Bone marrow (tissue), 2 donors: ENCODE results near the gene EXOC3.
"Not testable (repeated sequence)": the region's sequence is repeated elsewhere in the genome, so short reads cannot be mapped to it uniquely, and the experiment has no call there.

Experiments
- DNase-seq, 2 donors: peaks; one replicate each; lab custom pipeline; 2025; lab: John Stamatoyannopoulos, UW

EXOC3 gene

DNA sequence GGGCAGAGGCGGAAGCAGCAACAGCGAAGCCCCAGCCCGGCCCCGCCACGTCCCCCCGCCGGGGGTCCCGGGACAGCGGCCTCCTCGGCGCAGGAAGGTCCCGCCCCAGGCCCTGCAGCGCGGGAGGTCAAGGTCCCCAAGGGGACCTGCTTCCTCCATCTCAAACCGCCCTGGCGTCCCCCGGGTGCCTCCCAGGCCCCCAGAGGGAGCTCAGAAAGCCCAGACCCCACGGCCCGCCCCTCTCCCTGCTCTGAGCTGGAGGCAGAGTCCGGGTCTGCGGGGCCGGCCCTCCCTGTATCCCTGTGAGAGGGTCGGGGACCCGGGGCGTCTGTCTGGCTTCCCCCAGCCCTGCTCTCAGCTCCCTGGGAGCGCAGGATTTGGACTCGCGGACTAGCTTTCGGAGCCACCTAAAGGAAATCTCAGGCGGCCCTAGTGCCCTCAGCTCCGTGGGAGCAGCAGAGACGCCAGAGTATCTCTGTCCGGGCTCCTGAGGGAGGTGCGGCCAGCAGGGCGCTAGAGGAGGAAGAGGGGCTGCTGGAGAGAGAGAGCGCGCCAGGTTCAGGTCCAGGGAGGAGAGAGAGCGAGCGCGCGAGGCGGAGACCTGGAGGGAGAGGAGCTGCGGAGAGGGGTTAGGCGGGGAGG lies 30.7 kb downstream of the EXOC3 start:
- DNase-seq: peak in 1 of 2 donors; percentile 37

DNA sequence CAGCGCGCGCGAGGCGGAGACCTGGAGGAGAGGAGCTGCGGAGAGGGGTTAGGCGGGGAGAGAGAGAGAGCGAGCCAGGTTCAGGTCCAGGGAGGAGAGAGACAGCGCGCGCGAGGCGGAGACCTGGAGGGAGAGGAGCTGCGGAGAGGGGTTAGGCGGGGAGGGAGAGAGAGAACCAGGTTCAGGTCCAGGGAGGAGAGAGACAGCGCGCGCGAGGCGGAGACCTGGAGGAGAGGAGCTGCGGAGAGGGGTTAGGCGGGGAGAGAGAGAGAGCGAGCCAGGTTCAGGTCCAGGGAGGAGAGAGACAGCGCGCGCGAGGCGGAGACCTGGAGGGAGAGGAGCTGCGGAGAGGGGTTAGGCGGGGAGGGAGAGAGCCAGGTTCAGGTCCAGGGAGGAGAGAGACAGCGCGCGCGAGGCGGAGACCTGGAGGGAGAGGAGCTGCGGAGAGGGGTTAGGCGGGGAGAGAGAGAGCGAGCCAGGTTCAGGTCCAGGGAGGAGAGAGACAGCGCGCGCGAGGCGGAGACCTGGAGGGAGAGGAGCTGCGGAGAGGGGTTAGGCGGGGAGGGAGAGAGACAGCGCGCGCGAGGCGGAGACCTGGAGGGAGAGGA lies 31.4 kb downstream of the EXOC3 start:
- not testable (repeated sequence) for DNase-seq

DNA sequence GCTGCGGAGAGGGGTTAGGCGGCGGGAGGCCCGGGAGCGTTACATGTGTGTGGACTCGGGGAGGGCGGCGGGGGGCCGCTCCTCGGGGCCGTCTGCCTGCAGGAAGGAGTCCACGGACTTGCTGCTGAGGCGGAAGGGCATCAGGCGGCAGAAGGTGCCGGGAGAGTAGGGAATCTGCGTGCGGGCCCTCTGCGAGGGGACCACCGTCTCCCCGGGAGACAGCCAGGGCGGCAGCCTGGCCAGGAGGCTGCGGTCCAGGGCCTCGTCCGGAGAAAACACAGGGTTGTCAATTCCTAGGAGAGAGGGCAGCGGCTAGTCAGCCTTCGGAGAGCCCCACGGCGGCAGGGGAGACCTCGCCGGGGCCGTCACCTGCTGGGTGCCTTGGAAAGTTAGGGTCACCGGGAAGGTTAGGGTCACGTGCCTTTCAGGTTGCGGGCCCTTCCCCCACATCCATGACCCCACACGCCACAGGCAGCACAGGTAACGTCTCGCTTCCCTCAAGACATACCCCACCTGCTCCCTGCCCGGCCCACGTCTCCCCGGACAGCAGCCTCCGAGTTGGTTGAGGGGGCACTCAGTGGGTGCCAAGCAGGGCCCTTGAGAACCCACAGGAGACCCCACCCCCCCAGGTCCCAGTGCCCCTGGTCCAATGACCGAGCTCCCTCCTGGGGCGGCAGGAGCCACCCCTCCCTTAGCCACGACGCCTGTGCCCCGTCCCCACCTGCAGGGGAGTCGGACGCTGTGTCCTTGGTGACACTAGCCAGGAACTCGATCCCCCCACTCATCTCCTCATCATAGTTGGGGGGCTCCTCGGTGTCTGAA lies 32.1 kb downstream of the EXOC3 start:
- DNase-seq: no peak

DNA sequence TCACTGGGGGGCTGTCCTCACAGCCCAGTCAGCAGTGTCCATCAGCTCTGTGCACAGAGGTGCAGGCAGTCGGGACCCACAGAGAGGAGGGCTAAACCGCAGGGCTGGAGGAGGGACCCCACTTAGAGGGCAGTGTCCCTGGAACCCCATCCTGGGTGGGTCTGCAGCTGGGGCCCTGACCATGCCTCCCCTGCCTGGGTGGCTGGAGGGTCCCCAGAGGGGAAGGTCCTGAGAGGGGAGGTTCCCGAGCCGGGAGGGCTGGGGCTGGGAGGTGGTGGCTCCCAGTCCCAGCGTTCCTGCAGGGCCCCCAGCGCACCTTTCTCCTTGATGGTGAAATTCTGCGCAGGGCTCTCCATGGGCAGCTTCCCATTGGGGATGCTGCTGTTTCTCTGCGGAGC lies 32.7 kb downstream of the EXOC3 start:
- no peak for DNase-seq

DNA sequence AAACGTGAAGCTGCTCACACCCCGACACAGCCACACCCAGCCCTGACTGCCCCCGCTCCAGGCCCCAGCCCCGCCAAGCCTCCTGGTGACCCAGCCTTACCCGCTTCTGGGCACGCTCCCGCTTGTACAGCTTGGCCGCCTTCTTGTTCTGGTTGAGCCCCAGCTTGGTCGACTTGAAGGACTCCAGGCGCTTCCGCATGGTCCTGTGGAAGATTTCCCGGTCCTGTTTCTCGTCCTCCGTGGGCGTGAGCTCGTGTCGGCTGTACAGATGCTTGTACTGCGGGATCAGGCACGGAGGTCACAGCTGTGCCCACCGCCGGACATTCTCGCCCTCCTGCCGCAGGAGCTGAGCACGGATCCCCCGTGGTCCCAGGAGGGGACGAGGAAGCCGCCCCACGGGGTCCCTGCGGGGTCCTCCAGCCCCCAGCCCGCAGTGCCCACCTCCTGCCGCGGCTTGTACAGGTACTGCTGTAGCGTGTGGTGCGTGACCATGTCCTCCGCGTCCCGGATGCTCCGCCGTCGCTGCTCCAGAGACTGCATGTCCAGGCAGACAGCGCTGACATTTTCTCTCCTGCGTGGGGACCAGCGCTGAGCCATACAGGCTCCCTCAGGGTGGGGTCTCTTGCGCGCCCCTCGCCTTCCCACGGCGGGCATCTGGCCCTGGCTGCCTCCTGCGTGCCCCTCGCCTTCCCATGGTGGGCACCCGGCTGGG lies 33.3 kb downstream of the EXOC3 start:
- no peak for DNase-seq

DNA sequence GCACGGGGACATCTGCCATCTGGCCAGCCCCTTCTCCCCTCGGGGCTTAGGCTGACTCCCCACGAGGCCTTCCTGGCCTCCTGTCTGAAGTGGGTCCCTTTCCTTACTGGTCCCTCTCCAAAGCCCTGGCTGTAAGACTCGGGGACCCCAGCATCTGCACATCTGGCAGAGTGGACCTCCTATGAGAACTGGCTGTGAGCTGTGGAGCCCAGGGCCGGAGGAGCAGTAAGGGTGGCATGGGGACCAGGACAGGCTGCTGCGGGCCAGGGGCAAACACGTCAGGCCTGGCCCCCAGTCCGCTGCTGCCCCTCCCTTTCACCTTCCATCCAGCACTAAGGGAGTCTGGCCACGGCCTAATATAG lies 33.8 kb downstream of the EXOC3 start:
- DNase-seq: no peak

DNA sequence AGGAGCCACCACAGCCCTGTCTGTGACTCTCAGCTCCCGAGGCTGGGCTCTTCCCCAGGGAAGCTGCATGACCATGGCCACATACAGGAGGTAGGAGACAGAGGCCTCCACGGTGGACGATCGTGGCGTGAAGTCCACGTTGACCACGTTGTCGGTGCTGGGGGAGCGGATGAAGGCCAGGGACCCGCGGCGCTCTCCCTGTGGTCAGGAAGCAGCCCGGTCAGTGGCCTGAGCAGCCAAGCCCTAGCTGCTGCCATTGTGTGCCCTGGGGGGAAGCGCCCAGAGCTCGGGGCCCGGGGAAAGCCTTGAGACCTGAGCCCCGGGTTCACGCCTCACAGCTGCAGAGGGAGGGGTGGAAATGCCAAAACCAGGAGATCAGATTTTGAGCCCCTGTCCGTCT lies 34.3 kb downstream of the EXOC3 start:
- no peak for DNase-seq

DNA sequence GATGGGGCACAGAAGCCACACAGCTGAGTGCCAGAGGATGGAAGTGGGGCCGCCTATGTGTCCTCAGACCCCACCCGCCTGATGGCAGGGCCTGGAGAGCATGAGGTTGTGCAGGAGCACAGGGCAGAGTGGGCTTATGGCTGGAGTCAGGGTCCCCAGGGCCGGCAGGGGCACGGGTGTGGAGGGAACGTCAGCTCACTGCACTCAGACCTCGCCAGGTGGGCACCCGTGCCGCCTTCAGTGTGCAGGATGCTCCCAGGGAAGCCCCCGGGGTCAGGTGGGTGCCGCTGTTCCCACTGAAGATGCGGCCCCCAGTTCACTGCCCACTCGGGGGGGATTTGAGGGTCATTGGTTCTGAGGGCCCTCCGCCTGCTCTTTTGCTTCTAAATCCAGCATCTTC lies 34.9 kb downstream of the EXOC3 start:
- DNase-seq: no peak

DNA sequence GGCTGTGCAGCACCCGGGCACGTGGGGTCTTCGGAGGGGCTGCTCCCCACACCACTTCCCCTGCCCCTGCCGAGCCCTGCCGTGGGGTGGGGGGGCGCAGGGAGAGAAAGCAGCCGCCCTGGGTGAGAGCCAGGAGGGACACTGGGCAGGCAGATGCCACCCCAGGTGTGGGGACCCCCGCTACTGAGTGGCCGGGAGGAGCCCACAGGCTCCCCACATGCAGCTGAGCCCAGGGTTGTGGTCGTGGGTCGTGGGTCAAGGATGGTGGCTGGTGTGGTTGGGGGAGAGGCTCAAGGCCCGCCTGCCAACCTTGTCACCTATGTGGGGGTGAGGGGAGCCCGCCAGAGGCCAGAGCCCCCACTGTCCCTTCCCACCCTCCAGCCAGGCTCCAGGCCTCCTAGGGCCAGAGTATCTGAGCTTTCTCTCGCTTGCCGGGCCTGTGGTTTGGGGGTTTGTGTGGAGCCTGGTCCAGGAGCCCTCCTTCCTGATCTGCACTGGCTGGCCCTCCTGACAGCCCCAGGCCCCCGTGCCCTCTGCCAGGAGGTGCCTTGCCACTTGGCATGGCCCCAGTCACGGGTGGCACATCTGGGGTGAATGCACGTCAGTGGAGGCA lies 35.5 kb downstream of the EXOC3 start:
- DNase-seq: no peak

DNA sequence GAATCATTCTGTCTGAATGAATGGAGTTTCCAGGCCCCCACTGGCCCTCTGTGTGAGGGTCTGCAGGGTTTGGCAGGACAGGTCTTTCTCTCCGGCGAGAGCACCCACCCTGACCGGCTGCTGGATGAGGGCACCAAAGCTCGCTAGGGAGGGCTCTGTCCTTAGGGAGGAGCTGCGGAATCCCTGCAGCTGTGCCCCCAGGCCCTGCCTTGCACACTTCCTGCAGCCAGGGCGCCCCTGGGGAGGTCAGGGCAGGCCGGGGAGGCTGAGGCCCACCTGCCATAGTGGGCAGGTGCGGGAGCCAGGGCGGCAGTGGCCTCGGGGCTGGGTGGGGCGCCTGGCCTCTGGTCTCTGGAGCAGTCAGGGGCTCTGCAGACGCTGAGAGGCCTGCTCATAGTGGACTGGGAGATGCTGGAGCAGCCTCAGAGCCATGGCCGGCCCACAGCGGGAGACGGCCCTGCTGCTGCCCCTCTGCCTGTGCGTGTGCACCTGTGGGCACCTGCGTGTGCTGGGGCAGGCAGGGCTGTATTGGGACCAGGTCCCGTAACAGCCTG lies 36.1 kb downstream of the EXOC3 start:
- no peak for DNase-seq

DNA sequence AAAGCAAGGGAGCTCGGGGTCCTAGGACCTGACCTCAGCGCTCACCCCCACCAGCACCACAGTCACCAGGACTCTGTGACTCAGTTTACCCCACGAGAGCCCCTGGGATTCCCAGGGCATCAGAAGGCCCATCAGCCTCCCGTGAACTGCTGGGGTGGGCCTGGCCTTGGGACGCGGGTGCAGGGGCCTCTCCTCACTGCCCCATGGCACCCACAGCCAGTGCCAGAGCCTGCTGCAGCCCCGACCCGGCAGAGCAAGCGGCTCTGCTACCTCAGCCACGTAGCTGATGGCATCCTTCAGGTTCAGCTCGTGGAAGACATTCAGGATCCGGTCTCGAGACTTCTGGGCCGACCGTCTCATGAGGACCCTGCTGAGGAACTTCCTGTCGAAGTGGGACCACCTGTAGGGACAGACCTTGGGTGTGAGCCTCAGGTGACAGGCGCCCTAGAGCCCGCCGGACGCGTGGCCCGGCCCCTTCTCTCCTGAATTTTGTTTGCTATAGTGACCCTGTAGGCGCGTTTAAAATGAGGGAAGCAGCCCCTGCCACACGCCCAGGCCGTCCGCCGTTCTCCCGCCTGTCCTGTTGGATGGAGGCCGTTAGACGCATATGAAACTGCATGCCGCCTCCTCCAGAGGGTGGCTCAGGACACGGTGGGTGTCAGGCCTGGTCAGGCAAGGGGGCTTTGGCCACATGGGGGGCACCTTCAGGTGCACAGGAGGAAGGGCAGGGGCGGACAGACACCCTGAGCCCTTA lies 36.8 kb downstream of the EXOC3 start:
- DNase-seq: no peak

DNA sequence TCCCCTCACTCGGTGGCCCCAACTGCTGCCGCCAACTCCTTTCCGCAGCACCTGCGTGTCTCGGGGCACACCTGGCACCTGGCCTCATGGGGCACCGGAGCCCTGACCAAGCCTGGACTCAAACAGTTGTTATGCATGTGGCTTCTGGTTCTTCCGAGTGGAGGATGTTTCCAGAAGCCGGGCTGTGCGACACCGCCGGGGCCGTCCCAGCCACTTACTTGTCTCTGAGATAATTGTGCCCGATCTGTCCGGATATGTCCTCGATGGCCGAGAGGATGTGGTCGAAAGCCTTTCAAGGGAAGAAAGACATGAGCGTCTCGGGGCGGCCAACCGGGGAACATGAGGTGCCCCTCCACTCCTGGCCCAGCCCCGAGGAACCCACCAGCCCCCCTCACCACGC lies 38.4 kb downstream of the EXOC3 start:
- DNase-seq: no peak

DNA sequence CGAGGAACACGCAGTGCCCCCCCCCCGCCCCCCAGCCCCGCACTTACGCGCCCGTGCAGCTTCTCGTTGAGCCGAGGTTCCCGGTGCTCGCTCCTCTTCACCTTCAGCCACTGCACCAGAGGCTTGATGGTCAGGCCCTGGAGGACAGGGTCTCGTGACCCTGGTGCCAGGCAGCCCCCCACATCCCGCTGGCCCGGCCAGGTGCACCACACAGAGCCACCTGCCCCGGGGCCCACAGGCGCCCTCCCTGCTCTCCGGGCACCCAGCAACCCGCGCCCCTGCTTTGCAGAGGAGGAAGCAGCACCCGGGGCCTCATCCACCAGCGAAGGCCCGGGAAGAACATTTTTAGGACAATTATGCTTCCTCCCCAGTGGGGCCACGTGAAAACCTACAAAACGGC lies 39.0 kb downstream of the EXOC3 start:
- no peak for DNase-seq

DNA sequence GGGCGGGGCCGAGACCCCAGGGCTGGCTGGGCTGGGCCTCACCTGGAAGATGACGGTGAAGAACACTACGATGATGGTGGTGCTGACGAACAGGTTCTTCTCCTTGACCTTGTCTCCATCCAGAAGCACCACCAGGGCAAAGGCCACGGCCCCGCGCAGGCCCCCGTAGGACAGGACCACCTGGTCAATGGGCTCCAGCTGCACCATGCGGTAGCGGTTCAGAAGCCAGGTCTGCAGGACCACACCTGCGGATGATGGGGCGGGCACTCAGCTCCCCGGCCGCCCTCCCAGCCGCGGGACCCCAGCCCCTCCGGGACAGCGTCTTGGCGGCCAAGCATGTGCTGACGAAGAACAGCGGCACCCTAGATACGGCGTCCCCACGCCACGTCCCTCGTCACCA lies 39.5 kb downstream of the EXOC3 start:
- no peak for DNase-seq

DNA sequence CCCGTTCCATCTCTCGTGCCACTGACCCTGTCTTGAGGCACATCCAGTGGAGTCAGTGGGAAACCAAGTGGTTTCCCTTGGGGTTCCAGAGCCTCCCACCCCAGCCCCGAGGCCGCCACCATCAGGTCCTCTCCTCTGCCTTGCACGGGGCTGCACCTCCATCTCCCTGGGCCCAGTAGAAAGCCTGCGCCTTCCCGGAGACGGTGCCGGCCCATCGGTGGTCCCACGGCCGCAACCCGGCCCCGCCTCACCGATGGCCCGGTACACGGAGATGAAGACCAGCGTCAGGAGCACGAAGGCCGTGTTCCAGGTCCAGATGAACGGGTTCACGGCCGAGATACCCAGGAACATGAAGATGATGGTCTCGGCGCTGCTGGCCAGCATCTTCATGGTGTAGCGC lies 40.0 kb downstream of the EXOC3 start:
- DNase-seq: no peak

DNA sequence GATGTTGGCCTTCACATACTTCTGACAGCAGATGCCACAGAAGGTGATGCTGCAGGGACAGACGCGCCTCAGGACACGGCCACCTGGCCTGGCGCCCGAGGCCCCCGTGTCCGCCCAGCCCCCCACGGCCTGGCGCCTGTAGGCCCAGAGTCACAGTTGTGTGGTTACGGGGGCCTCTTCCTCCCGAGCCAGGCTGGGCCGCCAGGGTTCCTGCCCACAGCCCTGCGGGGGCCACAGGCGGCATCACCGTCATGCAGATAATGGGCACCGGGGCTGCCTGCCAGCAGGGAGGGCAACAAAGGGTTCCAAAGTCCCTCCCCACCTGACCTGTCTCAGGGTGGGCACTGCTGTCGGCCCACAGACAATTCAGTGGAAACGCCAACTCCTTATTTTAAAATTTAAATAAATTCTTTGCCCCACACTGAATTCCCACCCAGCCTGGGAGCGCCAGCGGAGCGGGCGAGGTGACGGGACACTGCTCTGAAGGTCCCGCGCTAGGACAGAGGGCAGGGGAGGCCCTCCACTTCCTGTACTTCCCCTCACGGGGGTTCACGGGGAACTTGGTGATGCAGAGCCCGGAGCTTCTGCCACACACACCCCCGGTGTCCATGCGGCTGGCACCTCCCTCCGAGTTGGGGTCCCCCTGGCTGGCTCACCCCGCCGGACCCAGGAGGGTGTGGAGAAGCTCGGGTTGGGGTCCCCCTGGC lies 40.6 kb downstream of the EXOC3 start:
- DNase-seq: no peak

DNA sequence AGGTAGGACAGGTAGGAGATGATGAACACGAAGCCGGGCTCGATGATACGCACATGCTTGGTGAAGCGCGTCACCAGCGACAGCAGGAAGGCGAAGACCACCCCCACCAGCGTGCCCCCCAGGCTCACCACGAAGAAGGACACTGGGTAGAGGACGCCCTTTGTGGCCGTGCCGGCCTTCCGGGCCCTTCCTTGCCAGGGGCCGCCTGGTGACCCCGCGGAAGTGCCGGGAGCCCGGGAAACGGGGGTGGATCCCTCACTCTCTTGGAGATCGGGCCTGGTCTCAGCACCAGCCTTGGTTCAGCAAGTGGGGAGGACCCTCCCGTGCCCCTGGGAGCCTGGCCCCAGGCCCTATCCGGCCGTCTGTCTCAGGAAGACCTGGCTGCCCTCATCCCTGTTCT lies 41.6 kb downstream of the EXOC3 start:
- DNase-seq: no peak

DNA sequence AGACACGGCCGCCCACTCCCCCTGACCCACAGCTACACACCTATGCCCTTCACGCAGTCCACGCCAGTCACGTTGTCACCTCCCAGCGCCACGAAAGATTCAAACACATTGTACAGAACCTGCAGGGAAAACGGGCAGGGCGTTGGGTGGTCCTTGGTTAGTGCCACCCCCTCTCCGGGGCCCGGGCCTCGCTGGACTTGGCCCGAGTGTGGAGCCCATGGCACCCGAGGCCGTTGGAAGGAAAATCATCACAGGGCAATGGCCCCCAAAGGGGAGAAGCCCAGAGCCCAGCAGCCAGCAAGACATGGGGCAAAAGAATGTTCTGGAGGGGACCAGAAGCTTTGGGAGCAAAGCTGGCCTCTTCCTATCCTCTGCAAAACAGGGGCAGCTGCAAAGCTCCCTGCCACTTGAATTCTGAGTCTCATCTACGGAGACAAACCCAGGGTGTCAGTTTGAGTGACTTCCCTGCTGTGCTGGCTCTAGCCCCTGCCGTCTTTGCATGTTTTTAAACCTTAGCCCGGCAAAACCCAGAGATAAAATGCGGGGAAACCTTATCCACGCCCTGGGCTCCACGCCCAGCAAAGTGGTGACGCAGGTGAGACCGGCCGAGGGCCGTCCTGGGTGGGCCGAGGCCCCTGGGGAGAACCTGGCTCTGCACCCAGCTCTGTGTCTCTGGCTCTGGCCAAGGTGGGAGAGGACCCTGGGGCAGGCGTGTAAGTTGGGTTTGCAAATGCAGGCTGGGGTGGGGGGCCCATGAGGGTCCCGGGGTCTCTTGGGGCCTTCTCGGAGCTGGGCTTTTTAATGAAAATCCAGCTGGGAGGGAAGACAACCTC lies 42.4 kb downstream of the EXOC3 start:
- DNase-seq: no peak

DNA sequence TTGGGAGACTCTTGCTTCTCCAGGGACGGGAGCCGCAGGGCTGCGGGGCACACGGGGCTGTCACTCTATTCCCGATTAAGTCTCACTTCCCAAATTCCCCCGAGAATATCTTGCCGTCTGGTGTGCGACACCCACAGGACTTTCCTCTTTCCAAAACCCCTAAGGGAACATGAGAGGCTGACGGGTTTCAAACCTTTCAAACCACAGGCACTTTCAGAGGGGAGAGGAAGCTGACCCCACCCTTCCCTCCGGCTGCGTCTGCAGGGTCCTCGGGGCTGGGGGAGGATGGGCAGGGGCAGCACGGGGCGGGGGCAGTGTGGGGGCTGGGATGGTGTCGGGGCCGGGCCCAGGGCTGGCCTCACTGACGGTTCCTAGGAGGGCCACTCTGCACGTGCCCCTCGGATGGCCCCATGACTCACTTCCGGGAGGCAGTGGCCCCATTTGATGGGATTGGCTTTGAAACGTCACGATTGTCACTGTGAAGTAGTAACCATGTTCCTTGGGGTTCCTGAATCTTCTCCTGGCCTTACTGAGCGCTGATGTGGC lies 43.0 kb downstream of the EXOC3 start:
- peak in 1 of 2 donors; percentile 20 for DNase-seq
